Parathyroid adenoma (tissue), 2 donors: ENCODE results near the gene DNAJB8.
A peak's percentile ranks its signal among the peaks of the same experiment; 100 is the strongest.

Experiments
- H2AFZ ChIP-seq: fragments of 300-600 bp; sonication (generic); one replicate; pipeline ENCODE4 v1.7.0; 2017; ENCODE audit warnings: antibody characterized with exemption, mild to moderate bottlenecking
- H3K27ac ChIP-seq: fragments of 300-600 bp; sonication (generic); one replicate; pipeline ENCODE4 v1.7.0; 2017
- H3K27me3 ChIP-seq: fragments of 300-600 bp; sonication (generic); one replicate; pipeline ENCODE4 v1.7.0; 2017; ENCODE audit warnings: low read length; ENCODE audit not compliant: control insufficient read depth, insufficient read depth
- H3K36me3 ChIP-seq: fragments of 300-600 bp; sonication (generic); one replicate; pipeline ENCODE4 v1.7.0; 2017; ENCODE audit warnings: low read length; ENCODE audit not compliant: control insufficient read depth, insufficient read depth
- H3K4me1 ChIP-seq: fragments of 300-600 bp; sonication (generic); one replicate; pipeline ENCODE4 v1.7.0; 2017; ENCODE audit warnings: control low read depth
- H3K4me2 ChIP-seq: fragments of 300-600 bp; sonication (generic); one replicate; pipeline ENCODE4 v1.7.0; 2017; ENCODE audit warnings: low read length
- H3K4me3 ChIP-seq: fragments of 300-600 bp; sonication (generic); one replicate; pipeline ENCODE4 v1.7.0; 2017; ENCODE audit warnings: low read depth, low read length
- H3K79me2 ChIP-seq: fragments of 300-600 bp; sonication (generic); one replicate; pipeline ENCODE4 v1.7.0; 2017; ENCODE audit warnings: control low read depth
- H3K9ac ChIP-seq: fragments of 300-600 bp; sonication (generic); one replicate; pipeline ENCODE4 v1.7.0; 2017; ENCODE audit warnings: mild to moderate bottlenecking
- H3K9me3 ChIP-seq: fragments of 300-600 bp; sonication (generic); one replicate; pipeline ENCODE4 v1.7.0; 2017; ENCODE audit warnings: low read length; ENCODE audit not compliant: control insufficient read depth
- TF ChIP-seq, protein P1 (sequence below): fragments of 300-600 bp; sonication (generic); IDR thresholded peaks from one replicate; pipeline ENCODE4 v1.7.0; 2017; ENCODE audit warnings: antibody characterized with exemption, mild to moderate bottlenecking
- donor health status: primary hyperparathyroidism.

The DNAJB8 gene

DNA sequence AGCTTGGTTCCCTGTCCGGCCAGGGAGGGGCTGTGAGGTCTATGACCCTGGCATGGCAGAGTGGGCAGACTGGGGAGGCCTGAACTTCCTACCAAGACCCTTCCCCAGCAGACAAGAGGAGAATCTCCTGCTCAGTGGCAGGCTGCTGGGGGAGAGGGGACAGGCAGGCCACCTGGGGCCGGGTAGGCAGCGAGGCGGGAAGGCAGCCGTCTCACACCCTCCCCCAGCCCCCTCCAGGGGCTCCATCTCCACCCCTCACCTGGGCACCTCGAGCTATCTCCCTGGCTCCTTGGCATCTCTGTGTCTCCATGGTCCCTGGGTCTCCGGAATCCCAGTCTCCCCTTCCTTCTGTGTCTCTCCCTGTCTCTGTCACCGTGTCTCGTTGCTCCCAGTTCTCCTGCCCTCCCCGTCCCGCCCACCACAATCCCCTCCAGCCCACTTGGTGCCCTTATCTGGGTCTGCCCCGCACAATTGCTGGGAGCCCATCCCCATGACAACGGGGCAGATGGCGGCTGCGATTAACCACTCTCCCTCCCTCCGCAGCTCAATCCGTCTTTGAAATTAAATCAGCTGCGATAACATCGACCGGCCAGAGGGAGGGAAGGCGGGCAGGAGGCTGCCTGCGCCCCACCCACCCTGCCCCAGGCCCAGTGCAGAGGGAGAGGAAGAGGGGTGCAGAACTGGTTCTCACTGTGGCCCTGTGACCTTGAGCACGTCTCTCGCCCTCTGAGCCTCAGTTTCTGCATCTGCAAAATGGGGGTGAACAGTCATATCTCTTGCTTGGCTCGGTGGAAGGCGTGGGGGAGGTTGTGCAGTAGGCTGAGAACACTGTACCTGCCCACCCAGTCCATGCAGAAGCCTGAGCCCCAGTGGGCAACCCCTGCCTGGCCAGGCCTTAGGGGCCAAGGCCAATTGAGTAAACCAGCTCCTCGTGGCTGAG, 9.6 kb downstream of the DNAJB8 start:
- H3K27me3 ChIP-seq = no peaks in the 10 kb centered on the region
- TF ChIP-seq, protein P1, sequence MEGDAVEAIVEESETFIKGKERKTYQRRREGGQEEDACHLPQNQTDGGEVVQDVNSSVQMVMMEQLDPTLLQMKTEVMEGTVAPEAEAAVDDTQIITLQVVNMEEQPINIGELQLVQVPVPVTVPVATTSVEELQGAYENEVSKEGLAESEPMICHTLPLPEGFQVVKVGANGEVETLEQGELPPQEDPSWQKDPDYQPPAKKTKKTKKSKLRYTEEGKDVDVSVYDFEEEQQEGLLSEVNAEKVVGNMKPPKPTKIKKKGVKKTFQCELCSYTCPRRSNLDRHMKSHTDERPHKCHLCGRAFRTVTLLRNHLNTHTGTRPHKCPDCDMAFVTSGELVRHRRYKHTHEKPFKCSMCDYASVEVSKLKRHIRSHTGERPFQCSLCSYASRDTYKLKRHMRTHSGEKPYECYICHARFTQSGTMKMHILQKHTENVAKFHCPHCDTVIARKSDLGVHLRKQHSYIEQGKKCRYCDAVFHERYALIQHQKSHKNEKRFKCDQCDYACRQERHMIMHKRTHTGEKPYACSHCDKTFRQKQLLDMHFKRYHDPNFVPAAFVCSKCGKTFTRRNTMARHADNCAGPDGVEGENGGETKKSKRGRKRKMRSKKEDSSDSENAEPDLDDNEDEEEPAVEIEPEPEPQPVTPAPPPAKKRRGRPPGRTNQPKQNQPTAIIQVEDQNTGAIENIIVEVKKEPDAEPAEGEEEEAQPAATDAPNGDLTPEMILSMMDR = no peak
- H3K9ac ChIP-seq = no peak overlapping the region
- H3K4me3 ChIP-seq = peak overlapping the region; percentile 16
- no peaks in the 10 kb centered on the region for H3K36me3 ChIP-seq
- H3K4me2 ChIP-seq = peak overlapping the region; percentile 63
- H3K9me3 ChIP-seq = no peaks in the 10 kb centered on the region
- H3K27ac ChIP-seq = peak overlapping the region; percentile 2
- peaks cover 19% of the 10 kb centered on the region for H3K4me1 ChIP-seq
- H3K79me2 ChIP-seq = no peaks in the 10 kb centered on the region
- peak overlapping the region; percentile 51 for H2AFZ ChIP-seq

DNA sequence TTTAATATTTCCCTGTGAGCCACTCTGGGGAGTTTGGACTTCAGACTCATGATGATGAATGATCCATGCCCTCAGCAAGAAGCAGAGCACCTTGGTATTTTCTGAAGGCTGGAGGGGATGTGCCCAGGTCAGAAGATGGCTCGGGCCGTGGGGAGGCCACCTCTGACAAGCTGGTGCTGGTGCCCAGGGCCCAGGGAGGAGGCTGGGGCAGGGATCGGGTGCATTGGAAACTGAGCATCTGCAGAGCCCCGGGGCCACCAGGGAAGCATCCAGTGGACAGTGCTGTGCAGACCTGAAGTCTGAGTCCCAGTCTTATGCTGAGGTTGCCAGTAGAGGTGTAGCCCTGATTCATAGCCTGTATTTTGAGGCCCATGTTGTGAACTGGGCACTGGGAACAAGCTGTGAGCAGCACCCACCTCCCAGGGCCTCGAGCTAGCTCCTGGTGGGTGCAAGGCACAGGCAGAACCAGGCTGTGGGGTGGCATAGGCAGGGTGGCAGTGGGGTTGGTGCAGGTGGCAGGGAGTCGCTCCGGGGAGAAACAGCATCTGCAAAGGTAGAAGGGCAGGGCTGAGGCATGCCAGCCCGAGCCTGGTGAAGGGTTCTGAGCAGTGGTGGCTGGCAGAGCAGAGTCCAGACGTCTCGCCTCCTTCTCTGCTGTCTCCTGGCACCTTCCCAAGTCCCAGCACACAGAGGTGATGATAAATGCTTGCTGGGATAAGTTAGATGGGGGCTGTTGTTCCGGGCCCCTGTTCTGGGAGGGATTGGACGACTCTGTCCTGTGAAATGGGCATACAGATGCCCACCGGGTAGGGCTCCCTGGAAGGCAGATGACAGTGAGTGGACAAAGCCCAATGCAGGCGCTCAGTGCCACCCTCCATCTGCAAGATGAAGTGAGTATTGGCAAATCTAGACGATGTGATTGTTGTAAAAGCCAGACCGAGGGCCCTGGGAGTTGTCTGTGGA, 10.6 kb downstream of the DNAJB8 start:
- H3K27me3 ChIP-seq = no peaks in the 10 kb centered on the region

DNA sequence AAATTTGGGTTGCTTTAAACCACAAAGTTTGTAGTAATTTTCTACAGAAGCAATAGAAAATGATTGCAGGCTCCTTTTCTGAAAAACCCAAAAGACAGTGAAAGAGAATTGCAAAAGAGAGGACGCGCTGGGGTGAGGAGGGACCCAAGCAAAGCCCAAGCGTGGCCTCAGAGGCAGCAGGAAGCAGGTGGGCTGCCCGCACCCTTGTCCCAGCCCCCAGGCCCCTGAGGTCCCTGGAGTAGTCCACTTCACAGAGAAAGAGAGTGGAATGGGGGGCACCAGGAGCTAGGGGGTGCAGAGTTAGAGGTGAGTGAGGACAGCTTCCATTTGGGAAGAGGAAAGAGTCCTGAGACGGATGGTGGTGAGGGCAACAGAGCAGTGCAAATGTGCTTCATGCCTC, 11.6 kb downstream of the DNAJB8 start:
- no peak overlapping the region for H3K4me3 ChIP-seq
- no peak overlapping the region for H3K4me2 ChIP-seq
- H3K9ac ChIP-seq = no peak overlapping the region
- no peaks in the 10 kb centered on the region for H3K27me3 ChIP-seq
- no peaks in the 10 kb centered on the region for H3K79me2 ChIP-seq
- no peak overlapping the region for H3K27ac ChIP-seq
- H3K4me1 ChIP-seq = peaks cover 19% of the 10 kb centered on the region
- no peaks in the 10 kb centered on the region for H3K36me3 ChIP-seq
- H3K9me3 ChIP-seq = no peaks in the 10 kb centered on the region
- TF ChIP-seq, protein P1 = no peak
- no peak overlapping the region for H2AFZ ChIP-seq

More for the DNA sequence above, 10.6 kb downstream of the DNAJB8 start:
- Histone ChIP-seq H2AFZ (peak overlapping the region; percentile 51), H3K79me2 (no peaks in the 10 kb centered on the region), H3K4me3 (peak overlapping the region; percentile 16), H3K4me2 (peak overlapping the region; percentile 63), H3K9ac (no peak overlapping the region), H3K9me3 (no peaks in the 10 kb centered on the region), H3K36me3 (no peaks in the 10 kb centered on the region), H3K27ac (peak overlapping the region; percentile 2), H3K4me1 (peaks cover 19% of the 10 kb centered on the region)
- TF ChIP-seq, protein P1 = no peak

DNA sequence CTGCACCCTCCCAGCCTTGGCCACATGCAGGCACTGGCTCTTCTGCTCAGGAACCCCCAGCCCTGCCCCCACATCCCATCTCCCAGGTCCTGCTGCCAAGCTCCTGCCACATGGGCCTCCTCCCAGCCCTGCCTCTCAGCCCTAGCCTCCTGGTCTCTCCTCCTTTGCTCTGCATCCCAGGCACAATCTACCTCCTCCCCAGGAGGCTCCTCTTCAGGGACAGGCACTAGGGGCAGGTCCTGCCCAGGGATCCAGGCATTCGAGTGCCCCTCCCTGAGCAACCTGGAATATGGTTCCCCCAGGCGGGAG, 12.4 kb downstream of the DNAJB8 start:
- H3K36me3 ChIP-seq = no peaks in the 10 kb centered on the region
- H3K9me3 ChIP-seq = no peaks in the 10 kb centered on the region
- no peak overlapping the region for H3K9ac ChIP-seq
- H3K27me3 ChIP-seq = no peaks in the 10 kb centered on the region
- no peak overlapping the region for H2AFZ ChIP-seq
- H3K4me2 ChIP-seq = no peak overlapping the region
- no peaks in the 10 kb centered on the region for H3K79me2 ChIP-seq
- H3K27ac ChIP-seq = no peak overlapping the region
- H3K4me1 ChIP-seq = peaks cover 19% of the 10 kb centered on the region
- H3K4me3 ChIP-seq = no peak overlapping the region
- TF ChIP-seq, protein P1 = no peak
